ENCODE data around the gene OR2J1. TPM values are rescaled to one million over a fixed set of nuclear protein-coding genes. Genes with fewer than 3 reads are reported as not detected.

The OR2J1 gene
- total and polyA plus RNA-seq, 12 donors: not detected

DNA sequence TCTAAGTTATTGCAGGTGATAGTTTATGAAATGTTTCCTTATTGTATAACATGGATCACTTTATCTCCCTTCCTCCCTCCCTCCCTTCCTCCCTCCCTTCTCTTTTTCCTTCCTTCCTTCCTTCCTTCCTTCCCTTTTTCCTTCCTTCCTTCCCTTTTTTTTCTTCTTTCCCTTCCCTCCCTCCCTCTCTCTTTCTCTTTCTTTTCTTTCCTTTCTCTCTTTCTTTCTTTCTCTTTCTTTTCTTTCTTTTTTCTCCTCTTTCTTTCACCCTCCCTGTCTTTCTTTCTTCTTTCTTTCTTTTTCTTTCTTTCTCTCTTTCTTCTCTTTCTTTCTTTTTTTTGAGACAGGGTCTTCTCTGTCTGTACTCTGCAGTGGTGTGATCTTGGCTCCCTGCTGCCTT, 18.0 kb upstream of the OR2J1 start:
- DNase-seq: no peak
- no peak overlapping the region for H3K27ac ChIP-seq
- no peaks in the 10 kb centered on the region for H3K27me3 ChIP-seq
- H3K9me3 ChIP-seq (replicated peaks in 1 of 3): no peaks in the 10 kb centered on the region
- H3K4me1 ChIP-seq (replicated peaks in 1 of 2): no peaks in the 10 kb centered on the region
- H3K36me3 ChIP-seq (replicated peaks in 1 of 2): no peaks in the 10 kb centered on the region
- TF ChIP-seq POLR2A (IDR thresholded peaks at IDR 0.05): no peak
- TF ChIP-seq, protein P1, sequence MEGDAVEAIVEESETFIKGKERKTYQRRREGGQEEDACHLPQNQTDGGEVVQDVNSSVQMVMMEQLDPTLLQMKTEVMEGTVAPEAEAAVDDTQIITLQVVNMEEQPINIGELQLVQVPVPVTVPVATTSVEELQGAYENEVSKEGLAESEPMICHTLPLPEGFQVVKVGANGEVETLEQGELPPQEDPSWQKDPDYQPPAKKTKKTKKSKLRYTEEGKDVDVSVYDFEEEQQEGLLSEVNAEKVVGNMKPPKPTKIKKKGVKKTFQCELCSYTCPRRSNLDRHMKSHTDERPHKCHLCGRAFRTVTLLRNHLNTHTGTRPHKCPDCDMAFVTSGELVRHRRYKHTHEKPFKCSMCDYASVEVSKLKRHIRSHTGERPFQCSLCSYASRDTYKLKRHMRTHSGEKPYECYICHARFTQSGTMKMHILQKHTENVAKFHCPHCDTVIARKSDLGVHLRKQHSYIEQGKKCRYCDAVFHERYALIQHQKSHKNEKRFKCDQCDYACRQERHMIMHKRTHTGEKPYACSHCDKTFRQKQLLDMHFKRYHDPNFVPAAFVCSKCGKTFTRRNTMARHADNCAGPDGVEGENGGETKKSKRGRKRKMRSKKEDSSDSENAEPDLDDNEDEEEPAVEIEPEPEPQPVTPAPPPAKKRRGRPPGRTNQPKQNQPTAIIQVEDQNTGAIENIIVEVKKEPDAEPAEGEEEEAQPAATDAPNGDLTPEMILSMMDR (IDR thresholded peaks at IDR 0.05): no peak
- intact Hi-C loops (cut with DNase I): no loop called here
- H3K4me3 ChIP-seq: no peak overlapping the region

DNA sequence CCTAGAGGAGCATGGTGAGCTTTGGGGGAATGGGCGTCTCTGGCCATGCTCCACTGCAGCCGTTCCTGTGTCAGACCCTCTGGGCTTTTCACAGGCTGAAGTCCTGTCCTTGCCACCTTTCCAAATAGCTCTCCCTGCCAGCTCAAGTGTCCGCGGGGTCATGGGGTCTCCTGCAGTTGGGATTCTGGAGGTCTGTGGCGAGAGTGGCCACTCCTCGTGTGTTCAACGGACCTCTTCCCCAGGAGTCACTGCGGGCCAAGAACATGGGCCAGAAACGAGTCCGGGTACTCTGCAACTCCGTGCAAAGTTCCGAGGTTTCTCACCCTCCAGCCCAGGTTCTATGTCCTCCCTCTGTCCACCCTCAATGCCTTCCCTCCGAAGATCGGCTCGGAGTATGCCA, 16.8 kb upstream of the OR2J1 start:
- no peak for DNase-seq
- H3K4me1 ChIP-seq (replicated peaks in 1 of 2): no peaks in the 10 kb centered on the region
- TF ChIP-seq, protein P1 (IDR thresholded peaks at IDR 0.05): no peak
- TF ChIP-seq POLR2A (IDR thresholded peaks at IDR 0.05): no peak
- WGBS, 4 donors: 85 to 91% (median 89%) methylated on average over 9 to 15 of the region's 15 CpGs
- no peaks in the 10 kb centered on the region for H3K27me3 ChIP-seq
- no peak overlapping the region for H3K27ac ChIP-seq
- intact Hi-C loops (cut with DNase I): no loop called here
- H3K4me3 ChIP-seq: no peak overlapping the region
- no peaks in the 10 kb centered on the region for H3K36me3 ChIP-seq (replicated peaks in 1 of 2)
- H3K9me3 ChIP-seq (replicated peaks in 1 of 3): no peaks in the 10 kb centered on the region

DNA sequence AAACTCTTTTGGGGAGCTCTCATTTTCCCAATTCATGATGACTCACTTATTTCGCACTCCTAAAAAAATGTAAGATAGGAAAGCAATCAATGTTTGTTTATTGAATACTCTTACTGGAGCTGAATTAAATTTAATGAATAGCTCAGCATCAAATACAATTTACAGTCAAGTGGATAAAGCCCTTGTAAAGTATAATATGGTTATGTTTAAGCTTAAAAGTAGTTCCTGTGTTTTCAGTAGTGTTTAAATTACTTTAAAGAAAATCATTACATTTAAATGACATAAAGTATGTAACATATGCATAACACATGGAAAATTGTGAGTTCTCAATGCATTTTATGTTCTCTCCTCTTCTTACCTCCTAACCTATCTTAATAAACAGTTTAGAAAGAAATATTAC, 12.1 kb upstream of the OR2J1 start, which contains the start of gene OR2B3:
Gene OR2B3 (minus strand): TSS at position 101 of the 400 bp plus-strand sequence. CDS start 65 bp downstream, at position 36.
- Histone ChIP-seq H3K36me3 (replicated peaks in 1 of 2) (no peaks in the 10 kb centered on the region), H3K4me1 (replicated peaks in 1 of 2) (no peaks in the 10 kb centered on the region), H3K9me3 (replicated peaks in 1 of 3) (peaks cover 0 to 4% (median 0%) of the 10 kb centered on the region in 3 donors), H3K4me3 (no peak within 1 kb of the TSS), H3K27me3 (no peaks in the 10 kb centered on the region), H3K27ac (no peak within 1 kb of the TSS)
- DNase-seq: no peak
- intact Hi-C loops (cut with DNase I): no loop called here
- 47 to 93% (median 81%) methylated on average over 1 of the region's 1 CpG for WGBS, 4 donors
- TF ChIP-seq, protein P1 (IDR thresholded peaks at IDR 0.05): no peak
- no peak for TF ChIP-seq POLR2A (IDR thresholded peaks at IDR 0.05)

DNA sequence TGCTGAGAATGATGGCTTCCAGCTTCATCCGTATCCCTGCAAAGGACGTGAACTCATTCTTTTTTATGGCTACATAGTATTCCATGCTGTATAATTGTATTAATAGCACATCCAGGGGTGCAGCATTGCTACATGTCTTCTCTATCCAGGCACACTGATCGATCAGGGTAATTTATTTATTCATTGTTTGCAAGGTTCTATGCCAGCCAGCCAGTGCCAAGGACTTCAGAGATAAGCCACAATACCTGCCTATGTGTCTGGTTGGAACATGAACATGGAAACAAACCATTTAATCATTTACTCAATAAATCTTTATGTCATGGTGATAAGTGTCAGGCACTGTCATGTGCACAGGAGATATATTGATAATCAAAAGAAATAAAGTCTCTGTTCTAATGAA, 6.3 kb upstream of the OR2J1 start:
- TF ChIP-seq, protein P1 (IDR thresholded peaks at IDR 0.05): no peak
- TF ChIP-seq POLR2A (IDR thresholded peaks at IDR 0.05): no peak
- intact Hi-C loops (cut with DNase I): no loop called here
- no peaks in the 10 kb centered on the region for H3K36me3 ChIP-seq (replicated peaks in 1 of 2)
- H3K27ac ChIP-seq: no peak overlapping the region
- DNase-seq: no peak
- no peaks in the 10 kb centered on the region for H3K4me1 ChIP-seq (replicated peaks in 1 of 2)
- H3K9me3 ChIP-seq (replicated peaks in 1 of 3): peaks cover 0 to 4% (median 0%) of the 10 kb centered on the region in 3 donors
- WGBS, 4 donors: 78 to 86% (median 82%) methylated on average over 3 of the region's 3 CpGs
- H3K4me3 ChIP-seq: no peak overlapping the region
- no peaks in the 10 kb centered on the region for H3K27me3 ChIP-seq
